ENCODE measurements around the gene TRIM65. TPM values are rescaled to one million over a fixed set of nuclear protein-coding genes. Genes with fewer than 3 reads are reported as not detected.

The TRIM65 gene
- total and polyA plus RNA-seq, 2 of the 13 experiments (the other 11 are each of a cell fraction or from before 2014, with no cell fraction given), result 10.3 to 22.4 TPM

DNA sequence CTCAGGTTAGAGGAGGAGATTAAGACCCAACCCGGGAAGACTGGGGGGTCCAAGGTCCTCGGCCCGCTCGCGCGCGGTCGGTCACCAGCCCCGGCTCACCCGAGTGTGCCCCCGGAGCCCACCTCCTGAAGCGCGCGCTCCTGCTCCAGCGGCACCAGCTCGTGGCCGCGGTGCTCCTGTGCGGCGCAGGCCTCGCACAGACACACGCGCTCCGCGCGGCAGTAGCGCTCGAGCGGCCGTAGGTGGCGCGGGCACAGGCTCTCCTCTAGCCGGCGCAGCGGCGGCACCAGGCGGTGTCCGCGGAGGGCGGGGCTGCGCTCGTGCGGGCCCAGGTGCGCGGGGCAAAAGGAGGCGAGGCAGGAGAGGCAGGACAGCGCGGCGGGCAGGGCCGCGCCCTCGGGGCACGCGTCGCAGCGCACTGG lies 19.0 kb downstream of the TRIM65 start (continued):
- TF ChIP-seq ELK4 (CRISPR knock-in tag; IDR thresholded peaks at IDR 0.05; ENCODE audit: borderline replicate concordance) (peak; percentile 72; the same call in 1 of the 2 replicates), ZNF563 (CRISPR knock-in tag; IDR thresholded peaks at IDR 0.05) (peak; percentile 42; the same call in 1 of the 2 replicates), ELF3 (CRISPR knock-in tag; IDR thresholded peaks at IDR 0.05) (0 out of 2 replicates have a peak, but pooled peaks have one; percentile 2), SP5 (CRISPR knock-in tag; IDR thresholded peaks at IDR 0.05; ENCODE audit: borderline replicate concordance, low read depth) (peak; percentile 80), NBN (conservative IDR thresholded peaks at IDR 0.05) (no peak), NFKB2 (CRISPR knock-in tag; IDR thresholded peaks at IDR 0.05; ENCODE audit: borderline replicate concordance) (no peak), SRSF4 (IDR thresholded peaks at IDR 0.05; ENCODE audit: low read depth, low read length, poor library complexity, severe bottlenecking) (no peak), CBX2 (IDR thresholded peaks at IDR 0.05; ENCODE audit: low read depth, low read length) (no peak), CBX2 (CRISPR knock-in tag; IDR thresholded peaks at IDR 0.05; ENCODE audit: low read depth) (no peak), TBL1XR1 (IDR thresholded peaks at IDR 0.05; ENCODE audit: borderline replicate concordance, low read length, partially characterized antibody) (peak; percentile 55), ZFP90 (CRISPR knock-in tag; IDR thresholded peaks at IDR 0.05; ENCODE audit: borderline replicate concordance) (peak; percentile 52; the same call in 1 of the 2 replicates), EED (CRISPR knock-in tag; IDR thresholded peaks at IDR 0.05) (no peak; the same call in none of the 2 replicates), SALL1 (CRISPR knock-in tag; IDR thresholded peaks at IDR 0.05) (peak; percentile 69), KLF15 (CRISPR knock-in tag; IDR thresholded peaks at IDR 0.05; ENCODE audit: borderline replicate concordance) (peak; percentile 71; the same call in 1 of the 2 replicates), ZNF253 (CRISPR knock-in tag; IDR thresholded peaks at IDR 0.05; ENCODE audit: borderline replicate concordance) (0 out of 2 replicates have a peak, but pooled peaks have one; percentile 68), ZNF570 (CRISPR knock-in tag; IDR thresholded peaks at IDR 0.05; ENCODE audit: borderline replicate concordance) (peak; percentile 22; the same call in 1 of the 2 replicates), TAF1 (CRISPR knock-in tag; IDR thresholded peaks at IDR 0.05) (0 out of 2 replicates have a peak, but pooled peaks have one; percentile 6), ZNF710 (CRISPR knock-in tag; IDR thresholded peaks at IDR 0.05; ENCODE audit: borderline replicate concordance) (no peak; the same call in 1 of the 2 replicates), BCL6 (CRISPR knock-in tag; IDR thresholded peaks at IDR 0.05) (peak; percentile 20; the same call in 1 of the 2 replicates), MEIS2 (CRISPR knock-in tag; IDR thresholded peaks at IDR 0.05) (0 out of 2 replicates have a peak, but pooled peaks have one; percentile 19), EP300 (IDR thresholded peaks at IDR 0.05; ENCODE audit: low read depth in 2 of 2, low read length in 2 of 2) (0 out of 4 replicates have a peak, but pooled peaks of 1 of the 2 experiments have one; percentile 22), EP300 (CRISPR knock-in tag; IDR thresholded peaks at IDR 0.05; ENCODE audit: borderline replicate concordance) (no peak), ISX (CRISPR knock-in tag; conservative IDR thresholded peaks at IDR 0.05) (peak; percentile 78; the same call in 1 of the 2 replicates), ZNF263 (CRISPR knock-in tag; IDR thresholded peaks at IDR 0.05) (peak; percentile 72), ZNF12 (CRISPR knock-in tag; IDR thresholded peaks at IDR 0.05) (no peak; the same call in 1 of the 2 replicates)
- TF ChIP-seq, protein P1, sequence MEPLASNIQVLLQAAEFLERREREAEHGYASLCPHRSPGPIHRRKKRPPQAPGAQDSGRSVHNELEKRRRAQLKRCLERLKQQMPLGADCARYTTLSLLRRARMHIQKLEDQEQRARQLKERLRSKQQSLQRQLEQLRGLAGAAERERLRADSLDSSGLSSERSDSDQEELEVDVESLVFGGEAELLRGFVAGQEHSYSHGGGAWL (CRISPR knock-in tag; IDR thresholded peaks at IDR 0.05), result peak; percentile 63; the same call in 1 of the 2 replicates
- TF ChIP-seq, protein P2, sequence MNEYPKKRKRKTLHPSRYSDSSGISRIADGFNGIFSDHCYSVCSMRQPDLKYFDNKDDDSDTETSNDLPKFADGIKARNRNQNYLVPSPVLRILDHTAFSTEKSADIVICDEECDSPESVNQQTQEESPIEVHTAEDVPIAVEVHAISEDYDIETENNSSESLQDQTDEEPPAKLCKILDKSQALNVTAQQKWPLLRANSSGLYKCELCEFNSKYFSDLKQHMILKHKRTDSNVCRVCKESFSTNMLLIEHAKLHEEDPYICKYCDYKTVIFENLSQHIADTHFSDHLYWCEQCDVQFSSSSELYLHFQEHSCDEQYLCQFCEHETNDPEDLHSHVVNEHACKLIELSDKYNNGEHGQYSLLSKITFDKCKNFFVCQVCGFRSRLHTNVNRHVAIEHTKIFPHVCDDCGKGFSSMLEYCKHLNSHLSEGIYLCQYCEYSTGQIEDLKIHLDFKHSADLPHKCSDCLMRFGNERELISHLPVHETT (CRISPR knock-in tag; conservative IDR thresholded peaks at IDR 0.05), result no peak

All from HepG2 (cell line).